KMS-11 (cell line): Measurements from ENCODE around the gene LINGO1.

ENCODE experiments used
- H2AFZ ChIP-seq: fragments of 200-600 bp; sonication (generic); 2 replicates; pipeline ENCODE4 v1.6.1; 2016; ENCODE audit warnings: antibody characterized with exemption, mixed run types, low read depth
- H3K27ac ChIP-seq: fragments of 200-600 bp; sonication (generic); 2 replicates; pipeline ENCODE4 v1.6.1; 2016; ENCODE audit warnings: mild to moderate bottlenecking, mixed run types
- H3K27me3 ChIP-seq: fragments of 200-600 bp; sonication (generic); 2 replicates; pipeline ENCODE4 v1.6.1; 2017; ENCODE audit warnings: mild to moderate bottlenecking, low read depth, mixed run types, moderate library complexity; ENCODE audit not compliant: insufficient read depth
- H3K36me3 ChIP-seq: fragments of 200-600 bp; sonication (generic); 2 replicates; pipeline ENCODE4 v1.6.1; 2017; ENCODE audit warnings: mild to moderate bottlenecking, mixed run types; ENCODE audit not compliant: insufficient read depth
- H3K4me1 ChIP-seq: fragments of 200-600 bp; sonication (generic); 2 replicates; pipeline ENCODE4 v1.6.1; 2016; ENCODE audit warnings: mild to moderate bottlenecking, low read depth, mixed run types; ENCODE audit not compliant: poor library complexity, severe bottlenecking
- H3K4me2 ChIP-seq: fragments of 200-600 bp; sonication (generic); 2 replicates; pipeline ENCODE4 v1.7.0; 2016; ENCODE audit warnings: mild to moderate bottlenecking, mixed run types
- H3K4me3 ChIP-seq: fragments of 200-600 bp; sonication (generic); IDR thresholded peaks from 2 replicates; pipeline ENCODE4 v1.6.1; 2017; ENCODE audit warnings: low read depth, low read length, mixed read lengths; ENCODE audit not compliant: insufficient read depth
- H3K79me2 ChIP-seq: fragments of 200-600 bp; sonication (generic); 2 replicates; pipeline ENCODE4 v1.6.1; 2016; ENCODE audit warnings: low read depth, mixed run types; ENCODE audit not compliant: insufficient read depth
- H3K9ac ChIP-seq: fragments of 200-600 bp; sonication (generic); 2 replicates; pipeline ENCODE4 v1.6.1; 2016; ENCODE audit warnings: mild to moderate bottlenecking, mixed run types
- H4K20me1 ChIP-seq: fragments of 200-600 bp; sonication (generic); 2 replicates; pipeline ENCODE4 v1.6.1; 2016; ENCODE audit warnings: mild to moderate bottlenecking, mixed run types; ENCODE audit not compliant: insufficient read depth
- TF ChIP-seq, protein P1 (sequence below): fragments of 200-600 bp; sonication (generic); conservative IDR thresholded peaks from 2 replicates; pipeline ENCODE4 v1.6.1; 2017; ENCODE audit warnings: low read depth, mild to moderate bottlenecking, antibody characterized with exemption, low read length, moderate library complexity, mixed read lengths

LINGO1 gene

GRCh38 chr15:77674327-77674726 is 41.6 kb upstream of the LINGO1 start:
- no peaks in the 10 kb centered on the region for H3K79me2 ChIP-seq
- H3K9ac ChIP-seq: no peak overlapping the region
- no peaks in the 10 kb centered on the region for H4K20me1 ChIP-seq
- no peak overlapping the region for H3K27ac ChIP-seq
- H3K4me3 ChIP-seq: no peak overlapping the region
- H3K4me1 ChIP-seq: no peaks in the 10 kb centered on the region
- TF ChIP-seq, protein P1, sequence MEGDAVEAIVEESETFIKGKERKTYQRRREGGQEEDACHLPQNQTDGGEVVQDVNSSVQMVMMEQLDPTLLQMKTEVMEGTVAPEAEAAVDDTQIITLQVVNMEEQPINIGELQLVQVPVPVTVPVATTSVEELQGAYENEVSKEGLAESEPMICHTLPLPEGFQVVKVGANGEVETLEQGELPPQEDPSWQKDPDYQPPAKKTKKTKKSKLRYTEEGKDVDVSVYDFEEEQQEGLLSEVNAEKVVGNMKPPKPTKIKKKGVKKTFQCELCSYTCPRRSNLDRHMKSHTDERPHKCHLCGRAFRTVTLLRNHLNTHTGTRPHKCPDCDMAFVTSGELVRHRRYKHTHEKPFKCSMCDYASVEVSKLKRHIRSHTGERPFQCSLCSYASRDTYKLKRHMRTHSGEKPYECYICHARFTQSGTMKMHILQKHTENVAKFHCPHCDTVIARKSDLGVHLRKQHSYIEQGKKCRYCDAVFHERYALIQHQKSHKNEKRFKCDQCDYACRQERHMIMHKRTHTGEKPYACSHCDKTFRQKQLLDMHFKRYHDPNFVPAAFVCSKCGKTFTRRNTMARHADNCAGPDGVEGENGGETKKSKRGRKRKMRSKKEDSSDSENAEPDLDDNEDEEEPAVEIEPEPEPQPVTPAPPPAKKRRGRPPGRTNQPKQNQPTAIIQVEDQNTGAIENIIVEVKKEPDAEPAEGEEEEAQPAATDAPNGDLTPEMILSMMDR: no peak
- H2AFZ ChIP-seq: no peak overlapping the region
- peaks cover 80% of the 10 kb centered on the region for H3K27me3 ChIP-seq
- H3K4me2 ChIP-seq: no peak overlapping the region
- no peaks in the 10 kb centered on the region for H3K36me3 ChIP-seq

DNA sequence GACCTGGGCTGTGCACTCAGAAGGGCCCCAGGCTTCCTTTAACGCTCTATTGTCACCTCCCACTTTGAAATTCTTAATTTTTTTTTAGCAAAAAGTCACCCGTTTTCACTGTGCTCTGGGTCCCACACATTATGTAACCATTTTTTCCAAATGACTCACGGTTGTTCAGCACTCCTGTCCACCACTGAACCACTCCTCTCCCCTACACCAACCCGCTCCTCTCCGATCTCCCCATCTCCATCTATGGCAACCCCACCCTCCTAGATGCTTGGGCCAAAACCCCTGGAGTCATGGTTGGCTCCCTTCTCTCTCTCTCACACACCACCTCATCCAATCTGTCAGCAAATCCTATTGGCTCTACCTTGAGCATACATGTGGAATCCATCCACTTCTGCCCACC is 41.2 kb upstream of the LINGO1 start:
- TF ChIP-seq, protein P1: no peak
- Histone ChIP-seq H3K9ac (no peak overlapping the region), H3K4me1 (no peaks in the 10 kb centered on the region), H3K4me3 (no peak overlapping the region), H3K27me3 (peaks cover 83% of the 10 kb centered on the region), H3K79me2 (no peaks in the 10 kb centered on the region), H4K20me1 (no peaks in the 10 kb centered on the region), H2AFZ (no peak overlapping the region), H3K27ac (no peak overlapping the region), H3K36me3 (no peaks in the 10 kb centered on the region), H3K4me2 (no peak overlapping the region)

- Histone ChIP-seq H3K36me3 (no peaks in the 10 kb centered on the region), H3K4me1 (no peaks in the 10 kb centered on the region), H3K27me3 (peaks cover 83% of the 10 kb centered on the region), H4K20me1 (no peaks in the 10 kb centered on the region), H3K4me3 (no peak overlapping the region), H3K79me2 (no peaks in the 10 kb centered on the region), H2AFZ (no peak overlapping the region), H3K9ac (no peak overlapping the region), H3K27ac (no peak overlapping the region), H3K4me2 (no peak overlapping the region)
- TF ChIP-seq, protein P1: no peak
Measured at GRCh38 chr15:77672135-77672534, 39.4 kb upstream of the LINGO1 start.

- Histone ChIP-seq H3K36me3 (no peaks in the 10 kb centered on the region), H3K27ac (no peak overlapping the region), H3K4me2 (no peak overlapping the region), H3K9ac (no peak overlapping the region), H4K20me1 (no peaks in the 10 kb centered on the region), H3K79me2 (no peaks in the 10 kb centered on the region), H3K4me1 (no peaks in the 10 kb centered on the region), H3K4me3 (no peak overlapping the region), H2AFZ (no peak overlapping the region), H3K27me3 (peaks cover 85% of the 10 kb centered on the region)
- TF ChIP-seq, protein P1: no peak
Measured at GRCh38 chr15:77671362-77672056, 38.8 kb upstream of the LINGO1 start.
